GM19455 (cell line): ENCODE data around the gene STX11.

Experiments
- ATAC-seq: cut with Tn5 transposase; IDR thresholded peaks from one replicate; pipeline ENCODE4 v1.9.1; 2021; ENCODE audit not compliant: unreplicated experiment

Gene STX11

GRCh38 chr6:144214029-144214428, 63.7 kb downstream of the STX11 start:
- no peak for ATAC-seq

GRCh38 chr6:144214622-144215401, 64.5 kb downstream of the STX11 start:
- no peak for ATAC-seq

- ATAC-seq = no peak
These were observed 65.2 kb downstream of the STX11 start for GRCh38 chr6:144215402-144215931.

GRCh38 chr6:144215932-144216667, 65.8 kb downstream of the STX11 start:
- ATAC-seq = peak; percentile 90

GRCh38 chr6:144216668-144217218, 66.4 kb downstream of the STX11 start:
- ATAC-seq = peak; percentile 52

- no peak for ATAC-seq
These were observed 66.9 kb downstream of the STX11 start for GRCh38 chr6:144217264-144217663.

GRCh38 chr6:144217797-144218196, 67.5 kb downstream of the STX11 start:
- no peak for ATAC-seq

GRCh38 chr6:144219056-144219685, 68.9 kb downstream of the STX11 start:
- no peak for ATAC-seq

GRCh38 chr6:144220031-144220790, 69.9 kb downstream of the STX11 start:
- ATAC-seq = no peak

GRCh38 chr6:144223686-144224085, 73.4 kb downstream of the STX11 start:
- ATAC-seq = no peak

GRCh38 chr6:144231721-144232120, 81.4 kb downstream of the STX11 start:
- no peak for ATAC-seq

GRCh38 chr6:144232176-144232831, 82.0 kb downstream of the STX11 start:
- ATAC-seq = no peak

GRCh38 chr6:144232832-144233230, 82.5 kb downstream of the STX11 start:
- ATAC-seq = no peak

GRCh38 chr6:144234399-144234798, 84.1 kb downstream of the STX11 start:
- ATAC-seq = no peak

- ATAC-seq = no peak
These were observed 84.6 kb downstream of the STX11 start for GRCh38 chr6:144234935-144235334.
